WERI-Rb-1 (cell line): ENCODE results near the gene EIF1.
"Not testable (repeated sequence)": the region's sequence is repeated elsewhere in the genome, so short reads cannot be mapped to it uniquely, and the experiment has no call there.

Source experiments
- DNase-seq: peaks from one replicate; pipeline ENCODE4 v3.0.0-alpha.2; 2020
- H3K27ac ChIP-seq: fragments of 250-450 bp; sonication (Bioruptor Pico); 2 replicates; pipeline ENCODE4 v1.5.1; 2020; ENCODE audit warnings: mild to moderate bottlenecking, moderate library complexity
- H3K27me3 ChIP-seq: fragments of 250-450 bp; sonication (Bioruptor Pico); 2 replicates; pipeline ENCODE4 v1.5.1; 2021; ENCODE audit warnings: mild to moderate bottlenecking, low read depth, moderate library complexity; ENCODE audit not compliant: insufficient read depth, severe bottlenecking
- H3K36me3 ChIP-seq: fragments of 250-450 bp; sonication (Bioruptor Pico); 2 replicates; pipeline ENCODE4 v1.5.1; 2020; ENCODE audit warnings: mild to moderate bottlenecking, moderate library complexity
- H3K4me3 ChIP-seq: 2 replicates; pipeline ENCODE4 v1.5.1; 2011; ENCODE audit warnings: low read depth, mild to moderate bottlenecking, control low read depth, low read length
- H3K9me3 ChIP-seq: fragments of 250-450 bp; sonication (Bioruptor Pico); 2 replicates; pipeline ENCODE4 v1.5.1; 2021; ENCODE audit warnings: mild to moderate bottlenecking, moderate library complexity; ENCODE audit not compliant: severe bottlenecking
- TF ChIP-seq, protein P1 (sequence below): IDR thresholded peaks from 2 replicates; pipeline ENCODE4 v1.5.1; 2011; ENCODE audit warnings: low read depth, mild to moderate bottlenecking, control low read depth, inconsistent platforms, low read length

EIF1 gene

DNA sequence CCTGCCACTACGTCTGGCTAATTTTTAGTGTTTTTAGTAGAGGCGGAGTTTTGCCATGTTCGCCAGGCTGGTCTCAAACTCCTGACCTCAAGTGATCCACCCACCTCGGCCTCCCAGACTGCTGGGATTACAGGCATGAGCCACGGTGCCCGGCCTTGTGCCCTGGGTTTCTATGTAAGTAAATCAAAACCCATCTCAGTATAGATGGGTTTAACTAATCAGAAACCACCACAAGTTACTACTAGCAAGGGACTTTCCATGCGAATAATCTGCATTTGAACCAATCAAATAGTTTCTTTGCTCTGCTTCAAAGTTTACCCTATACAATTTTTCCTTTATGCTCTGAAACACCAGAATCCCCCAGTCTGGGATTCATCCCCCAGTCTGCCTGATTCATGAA is 16.5 kb upstream of the EIF1 start:
- Histone ChIP-seq H3K36me3 (no peaks in the 10 kb centered on the region), H3K9me3 (no peaks in the 10 kb centered on the region), H3K27me3 (no peaks in the 10 kb centered on the region), H3K27ac (no peak overlapping the region), H3K4me3 (no peak overlapping the region)
- DNase-seq = no peak
- TF ChIP-seq, protein P1, sequence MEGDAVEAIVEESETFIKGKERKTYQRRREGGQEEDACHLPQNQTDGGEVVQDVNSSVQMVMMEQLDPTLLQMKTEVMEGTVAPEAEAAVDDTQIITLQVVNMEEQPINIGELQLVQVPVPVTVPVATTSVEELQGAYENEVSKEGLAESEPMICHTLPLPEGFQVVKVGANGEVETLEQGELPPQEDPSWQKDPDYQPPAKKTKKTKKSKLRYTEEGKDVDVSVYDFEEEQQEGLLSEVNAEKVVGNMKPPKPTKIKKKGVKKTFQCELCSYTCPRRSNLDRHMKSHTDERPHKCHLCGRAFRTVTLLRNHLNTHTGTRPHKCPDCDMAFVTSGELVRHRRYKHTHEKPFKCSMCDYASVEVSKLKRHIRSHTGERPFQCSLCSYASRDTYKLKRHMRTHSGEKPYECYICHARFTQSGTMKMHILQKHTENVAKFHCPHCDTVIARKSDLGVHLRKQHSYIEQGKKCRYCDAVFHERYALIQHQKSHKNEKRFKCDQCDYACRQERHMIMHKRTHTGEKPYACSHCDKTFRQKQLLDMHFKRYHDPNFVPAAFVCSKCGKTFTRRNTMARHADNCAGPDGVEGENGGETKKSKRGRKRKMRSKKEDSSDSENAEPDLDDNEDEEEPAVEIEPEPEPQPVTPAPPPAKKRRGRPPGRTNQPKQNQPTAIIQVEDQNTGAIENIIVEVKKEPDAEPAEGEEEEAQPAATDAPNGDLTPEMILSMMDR = no peak

DNA sequence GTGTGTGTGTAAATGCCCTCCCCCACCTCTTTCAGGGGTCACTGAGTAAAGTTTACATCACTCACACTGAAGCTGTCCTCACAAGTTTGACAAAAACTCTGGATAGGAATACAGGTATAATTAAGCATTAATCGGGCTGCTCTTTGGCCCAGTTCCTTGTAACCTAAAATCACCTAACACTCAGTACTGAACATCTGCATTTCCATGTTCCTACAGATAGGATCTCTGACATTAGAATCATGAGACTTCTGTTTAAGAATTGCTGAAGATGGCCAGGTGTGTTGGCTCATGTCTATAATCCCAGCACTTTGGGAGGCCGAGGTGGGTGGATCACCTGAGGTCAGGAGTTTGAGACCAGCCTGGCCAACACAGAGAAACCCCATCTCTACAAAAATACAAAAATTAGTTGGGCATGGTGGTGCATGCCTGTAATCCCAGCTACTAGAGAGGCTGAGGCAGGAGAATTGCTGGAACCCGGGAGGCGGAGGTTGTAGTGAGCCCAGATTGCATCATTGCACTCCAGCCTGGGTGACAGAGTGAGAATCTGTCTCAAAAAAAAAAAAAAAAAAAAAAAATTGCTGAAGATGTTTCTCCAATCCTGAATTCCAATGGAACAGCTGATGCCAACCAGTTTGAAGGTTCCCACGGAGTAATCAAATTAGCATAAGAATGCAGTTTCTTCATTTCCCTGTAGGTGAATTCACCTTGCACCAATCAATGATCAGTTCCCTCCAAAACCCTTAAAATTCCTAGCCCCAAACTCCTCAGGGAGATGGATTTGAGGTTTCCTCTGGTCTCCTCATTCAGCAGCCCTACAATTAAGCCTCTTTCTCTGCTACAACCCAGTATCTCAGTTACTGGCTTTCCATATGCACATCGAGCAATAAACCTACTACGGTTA is 13.3 kb upstream of the EIF1 start:
- H3K4me3 ChIP-seq, DNase-seq, H3K36me3 ChIP-seq, H3K27ac ChIP-seq, H3K27me3 ChIP-seq, H3K9me3 ChIP-seq: not testable (repeated sequence)

DNA sequence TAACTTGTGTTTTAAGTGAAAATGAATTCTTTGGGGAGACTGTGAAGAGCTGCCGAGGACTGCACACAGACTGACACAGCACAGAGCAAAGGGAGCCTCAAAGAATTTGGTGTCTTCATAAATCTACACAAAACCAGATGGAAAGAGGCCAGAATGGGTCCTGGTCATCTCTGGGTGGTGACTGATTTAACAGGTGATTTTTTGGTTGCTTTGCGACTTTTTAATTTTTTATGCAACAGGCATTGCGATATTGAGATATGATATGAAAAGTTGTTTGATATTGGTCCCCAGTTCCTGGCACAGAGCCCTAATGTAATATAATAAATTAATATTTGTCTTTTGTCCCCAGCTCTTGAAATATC is 12.6 kb upstream of the EIF1 start:
- TF ChIP-seq, protein P1 = no peak
- no peaks in the 10 kb centered on the region for H3K27me3 ChIP-seq
- DNase-seq = no peak
- no peaks in the 10 kb centered on the region for H3K36me3 ChIP-seq
- no peak overlapping the region for H3K27ac ChIP-seq
- H3K9me3 ChIP-seq = peaks cover 4% of the 10 kb centered on the region
- H3K4me3 ChIP-seq = no peak overlapping the region

DNA sequence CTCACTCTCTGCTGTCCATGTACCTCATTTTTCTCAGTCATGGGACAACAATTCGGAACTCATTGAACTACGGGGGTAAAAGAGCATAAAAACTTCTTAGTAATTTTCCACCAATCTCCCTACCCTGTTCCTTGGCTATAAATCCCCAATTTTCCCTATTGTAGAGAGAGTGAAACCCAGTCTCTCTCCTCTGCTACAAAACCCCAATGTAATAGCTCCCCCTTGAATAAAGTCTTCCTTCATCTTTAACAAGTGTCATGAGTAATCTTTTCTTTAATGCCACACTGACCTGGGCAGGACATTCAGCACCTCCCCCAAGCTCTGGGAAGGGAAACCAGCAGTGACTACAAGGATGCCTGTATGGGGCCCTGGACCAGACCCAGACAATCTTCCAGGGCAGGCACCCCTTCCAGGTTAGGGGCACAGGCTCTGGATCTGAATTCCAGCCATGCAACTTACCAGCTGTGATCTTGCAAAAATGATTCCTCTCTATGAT is 10.2 kb upstream of the EIF1 start:
- no peak for DNase-seq
- Histone ChIP-seq H3K36me3 (no peaks in the 10 kb centered on the region), H3K27me3 (no peaks in the 10 kb centered on the region), H3K9me3 (peaks cover 4% of the 10 kb centered on the region), H3K4me3 (no peak overlapping the region), H3K27ac (no peak overlapping the region)
- TF ChIP-seq, protein P1 = no peak

DNA sequence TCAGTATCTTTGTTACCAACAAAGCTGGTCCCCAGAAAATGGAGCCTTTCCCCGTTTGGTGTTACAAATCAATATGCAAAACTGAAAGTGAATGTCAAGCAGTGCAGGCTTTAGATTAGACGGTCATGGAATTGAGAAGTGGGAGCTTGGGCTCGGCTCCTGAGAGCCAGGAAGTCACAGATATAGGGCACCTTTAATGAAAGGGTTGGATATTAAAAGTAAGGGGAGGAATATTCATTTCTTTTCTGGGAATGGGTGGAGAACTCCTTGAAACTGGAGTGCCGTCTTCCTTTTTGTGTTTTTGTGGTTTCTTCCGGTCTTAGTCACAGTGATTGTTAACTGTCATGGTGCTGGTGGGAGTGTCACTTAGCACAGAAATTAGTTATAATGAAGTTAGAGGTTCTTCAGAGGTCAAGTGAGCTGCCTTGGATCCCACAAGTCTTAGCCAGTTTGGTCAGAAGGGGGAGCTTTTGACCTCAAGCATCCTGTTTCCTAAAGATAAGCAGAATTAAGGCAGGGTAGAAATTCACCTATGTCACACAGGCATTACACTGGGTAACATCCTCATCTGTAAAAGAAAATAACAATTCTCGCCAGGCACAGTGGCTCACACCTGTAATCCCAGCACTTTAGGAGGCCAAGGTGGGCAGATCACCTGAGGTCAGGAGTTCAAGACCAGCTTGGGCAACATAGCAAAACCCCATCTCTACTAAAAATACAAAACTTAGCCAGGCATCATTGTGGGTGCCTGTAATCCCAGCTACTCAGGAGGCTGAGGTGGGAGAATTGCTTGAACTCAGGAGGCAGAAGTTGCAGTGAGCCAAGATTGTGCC is 9.6 kb upstream of the EIF1 start:
- H3K36me3 ChIP-seq = no peaks in the 10 kb centered on the region
- no peak overlapping the region for H3K27ac ChIP-seq
- H3K9me3 ChIP-seq = peaks cover 4% of the 10 kb centered on the region
- TF ChIP-seq, protein P1 = peak; percentile 35; the same call in 1 of the 2 replicates
- H3K4me3 ChIP-seq = no peak overlapping the region
- no peaks in the 10 kb centered on the region for H3K27me3 ChIP-seq
- no peak for DNase-seq

DNA sequence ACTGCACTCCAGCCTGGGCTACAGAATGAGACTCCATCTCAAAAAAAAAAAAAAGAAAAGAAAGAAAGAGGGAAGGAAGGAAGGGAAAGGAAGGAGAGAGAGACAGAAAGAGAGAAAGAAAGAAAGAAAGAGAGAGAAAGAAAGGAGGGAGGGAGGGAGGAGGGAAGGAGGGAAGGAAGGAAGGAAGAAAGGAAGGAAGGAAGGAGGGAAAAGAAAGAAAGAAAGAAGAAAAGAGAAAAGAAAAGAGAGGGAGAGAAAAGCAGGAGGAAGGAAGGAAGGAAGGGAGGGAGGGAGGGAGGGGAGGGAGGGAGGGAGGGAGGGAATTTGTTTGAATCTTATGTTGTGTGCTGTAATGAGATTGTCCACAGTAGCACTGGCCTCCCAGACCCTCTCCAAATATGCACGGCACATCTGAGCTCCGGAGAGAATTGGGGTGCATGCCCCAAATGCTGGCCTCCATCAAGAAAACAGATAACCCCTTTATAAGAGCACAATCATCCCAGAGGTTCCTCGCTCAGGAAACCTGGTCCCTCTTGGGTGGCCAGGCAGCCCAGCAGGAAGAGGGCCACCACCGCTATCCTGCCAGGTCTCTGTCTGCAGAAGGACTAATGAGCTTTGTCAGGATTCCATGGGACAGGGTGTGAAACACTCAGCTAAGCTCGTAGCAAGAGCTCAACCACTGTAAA is 8.8 kb upstream of the EIF1 start:
- Histone ChIP-seq H3K27ac (no peak overlapping the region), H3K9me3 (peaks cover 4% of the 10 kb centered on the region), H3K4me3 (no peak overlapping the region), H3K27me3 (no peaks in the 10 kb centered on the region), H3K36me3 (no peaks in the 10 kb centered on the region)
- no peak for DNase-seq
- TF ChIP-seq, protein P1 = no peak
